HFFc6 (cell line): ENCODE data around the gene GET3. TPM values are rescaled to one million over a fixed set of nuclear protein-coding genes. Genes with fewer than 3 reads are reported as not detected.
A peak's percentile ranks its signal among the peaks of the same experiment; 100 is the strongest.
"Not testable (repeated sequence)": the region's sequence is repeated elsewhere in the genome, so short reads cannot be mapped to it uniquely, and the experiment has no call there.

ENCODE experiments used
- DNase-seq: peaks from one replicate; pipeline ENCODE4 v3.0.0-alpha.2; 2018
- H3K27ac Mint-ChIP-seq: 2 replicates; pipeline ENCODE4 v1.8.0; 2020; ENCODE audit warnings: mild to moderate bottlenecking, mixed read lengths
- H3K27me3 Mint-ChIP-seq: 2 replicates; pipeline ENCODE4 v1.8.0; 2021; ENCODE audit warnings: mild to moderate bottlenecking, moderate library complexity, mixed read lengths; ENCODE audit not compliant: insufficient read depth
- H3K36me3 Mint-ChIP-seq: 2 replicates; pipeline ENCODE4 v1.8.0; 2021; ENCODE audit warnings: low read depth, mixed read lengths
- H3K4me1 Mint-ChIP-seq: 2 replicates; pipeline ENCODE4 v1.8.0; 2020; ENCODE audit warnings: low read depth, mixed read lengths
- H3K4me3 Mint-ChIP-seq: 2 replicates; pipeline ENCODE4 v1.8.0; 2020; ENCODE audit warnings: mild to moderate bottlenecking, moderate library complexity, mixed read lengths
- H3K9me3 Mint-ChIP-seq: 2 replicates; pipeline ENCODE4 v1.8.0; 2020; ENCODE audit warnings: mild to moderate bottlenecking, mixed read lengths
- CTCF ChIP-seq: fragments of 200-600 bp; sonication (generic); IDR thresholded peaks from 2 replicates; pipeline ENCODE4 v1.5.0; 2021; ENCODE audit warnings: antibody characterized with exemption, mild to moderate bottlenecking
- total RNA-seq, 6 experiments: library from RNA; stranded (reverse); fragmentation: NEBNext Ultra II Directional; extraction: Animal tissue kit (Norgen Biotek cat#: 25700); gene quantifications; 2 replicates in 1 of 6; 3 replicates in 5 of 6; pipeline ENCODE4 v1.2.3, GENCODE V29; 2021

The GET3 gene
- total RNA-seq, 6 experiments from 2014 or later, result 97.0 to 116 (median 107) TPM

- no peak overlapping the region for H3K27ac Mint-ChIP-seq
- TF ChIP-seq CTCF, result no peak
Observed at GRCh38 chr19:12695096-12695495, 42.2 kb upstream of the GET3 start.

GRCh38 chr19:12695514-12695913, 41.8 kb upstream of the GET3 start:
- TF ChIP-seq CTCF, result no peak
- Mint-ChIP-seq H3K4me3 (peak overlapping the region; percentile 89), H3K27me3 (no peaks in the 10 kb centered on the region; the same call in 1 of the 2 replicates), H3K36me3 (peaks cover 10% of the 10 kb centered on the region), H3K4me1 (peaks cover 11% of the 10 kb centered on the region), H3K27ac (peak overlapping the region; percentile 53; the same call in 1 of the 2 replicates), H3K9me3 (no peaks in the 10 kb centered on the region)
- DNase-seq, result no peak

More at GRCh38 chr19:12695096-12695495, 42.2 kb upstream of the GET3 start:
- DNase-seq, result no peak
- Mint-ChIP-seq H3K4me1 (peaks cover 11% of the 10 kb centered on the region), H3K36me3 (peaks cover 10% of the 10 kb centered on the region), H3K4me3 (no peak overlapping the region), H3K9me3 (no peaks in the 10 kb centered on the region), H3K27me3 (no peaks in the 10 kb centered on the region; the same call in 1 of the 2 replicates)

GRCh38 chr19:12695997-12696365, 41.3 kb upstream of the GET3 start:
- Mint-ChIP-seq H3K27me3 (no peaks in the 10 kb centered on the region; the same call in 1 of the 2 replicates), H3K36me3 (peaks cover 10% of the 10 kb centered on the region), H3K27ac (peak overlapping the region; percentile 82), H3K9me3 (no peaks in the 10 kb centered on the region), H3K4me3 (peak overlapping the region; percentile 89), H3K4me1 (peaks cover 11% of the 10 kb centered on the region)
- DNase-seq, result no peak
- TF ChIP-seq CTCF, result no peak

- no peaks in the 10 kb centered on the region; the same call in 1 of the 2 replicates for H3K27me3 Mint-ChIP-seq
- peak within 1 kb of the TSS; percentile 82 for H3K27ac Mint-ChIP-seq
- H3K4me1 Mint-ChIP-seq, result peaks cover 11% of the 10 kb centered on the region
- peak within 1 kb of the TSS; percentile 89 for H3K4me3 Mint-ChIP-seq
- peak; percentile 89 for DNase-seq
- TF ChIP-seq CTCF, result no peak
- no peaks in the 10 kb centered on the region for H3K9me3 Mint-ChIP-seq
- H3K36me3 Mint-ChIP-seq, result peaks cover 10% of the 10 kb centered on the region
Observed at GRCh38 chr19:12696366-12697335, 40.6 kb upstream of the GET3 start, which contains the start of gene FBXW9. Gene FBXW9 (minus strand): TSS chr19:12696631. CDS start chr19:12696581, 50 bp downstream.

GRCh38 chr19:12697425-12697824, 39.9 kb upstream of the GET3 start:
- H3K27me3 Mint-ChIP-seq, DNase-seq, H3K4me3 Mint-ChIP-seq, H3K9me3 Mint-ChIP-seq: not testable (repeated sequence)
- Mint-ChIP-seq H3K36me3 (peaks cover 10% of the 10 kb centered on the region), H3K27ac (peak overlapping the region; percentile 29), H3K4me1 (peaks cover 11% of the 10 kb centered on the region)

- no peak for DNase-seq
- no peak for TF ChIP-seq CTCF
- Mint-ChIP-seq H3K36me3 (peaks cover 14% of the 10 kb centered on the region), H3K4me3 (no peak overlapping the region; the same call in 1 of the 2 replicates), H3K27ac (no peak overlapping the region), H3K9me3 (no peaks in the 10 kb centered on the region), H3K4me1 (peaks cover 11% of the 10 kb centered on the region), H3K27me3 (peaks cover under 1% of the 10 kb centered on the region)
Observed at GRCh38 chr19:12698138-12698537, 39.2 kb upstream of the GET3 start.
